Brain microvascular endothelial cell (primary cell): ENCODE results near the gene SMIM20.
"Not testable (repeated sequence)": the region's sequence is repeated elsewhere in the genome, so short reads cannot be mapped to it uniquely, and the experiment has no call there.

ENCODE experiments used
- DNase-seq: peaks from one replicate; pipeline ENCODE4 v3.0.0-alpha.2; 2020
- H3K27ac ChIP-seq: fragments of 250-450 bp; sonication (Bioruptor Pico); 2 replicates; pipeline ENCODE4 v1.5.1; 2020; ENCODE audit warnings: mild to moderate bottlenecking, moderate library complexity
- H3K27me3 ChIP-seq: fragments of 250-450 bp; sonication (Bioruptor Pico); replicated peaks from 2 replicates; pipeline ENCODE4 v1.5.1; 2020; ENCODE audit warnings: mild to moderate bottlenecking
- H3K36me3 ChIP-seq: fragments of 250-450 bp; sonication (Bioruptor Pico); replicated peaks from 2 replicates; pipeline ENCODE4 v1.5.1; 2020; ENCODE audit warnings: mild to moderate bottlenecking
- H3K4me3 ChIP-seq: 2 replicates; pipeline ENCODE4 v1.5.1; 2011; ENCODE audit warnings: low read depth, mild to moderate bottlenecking, control low read depth, low read length, moderate library complexity
- CTCF ChIP-seq: IDR thresholded peaks from 2 replicates; pipeline ENCODE4 v1.5.1; 2011; ENCODE audit warnings: low read depth, mild to moderate bottlenecking, moderate library complexity, low read length, control low read depth, inconsistent platforms; ENCODE audit errors: missing control alignments
- in situ Hi-C: cut with HindIII; loops from 2 replicates; pipeline ENCODE4 v1.10.0; 2017; ENCODE audit warnings: low sequenced_read_pairs, low pct_ligation_motif_present

SMIM20 gene

GRCh38 chr4:25900310-25900709 lies 13.7 kb upstream of the SMIM20 start:
- in situ Hi-C loops: no loop called here
- Histone ChIP-seq H3K27ac (no peak overlapping the region), H3K36me3 (no peaks in the 10 kb centered on the region), H3K27me3 (no peaks in the 10 kb centered on the region), H3K4me3 (no peak overlapping the region)
- no peak for TF ChIP-seq CTCF
- DNase-seq: no peak

- Histone ChIP-seq H3K36me3 (no peaks in the 10 kb centered on the region), H3K4me3 (no peak overlapping the region), H3K27me3 (no peaks in the 10 kb centered on the region), H3K27ac (no peak overlapping the region)
- DNase-seq: no peak
- no peak for TF ChIP-seq CTCF
- in situ Hi-C loops: no loop called here
These were observed 13.0 kb upstream of the SMIM20 start for GRCh38 chr4:25901030-25901430.

GRCh38 chr4:25903900-25904747 lies 9.9 kb upstream of the SMIM20 start:
- no peaks in the 10 kb centered on the region for H3K27me3 ChIP-seq
- no peak for TF ChIP-seq CTCF
- H3K27ac ChIP-seq: no peak overlapping the region
- no peak for DNase-seq
- no peak overlapping the region for H3K4me3 ChIP-seq
- in situ Hi-C loops: no loop called here
- no peaks in the 10 kb centered on the region for H3K36me3 ChIP-seq

GRCh38 chr4:25904748-25905082 lies 9.3 kb upstream of the SMIM20 start:
- in situ Hi-C loops: no loop called here
- no peak for TF ChIP-seq CTCF
- no peaks in the 10 kb centered on the region for H3K36me3 ChIP-seq

GRCh38 chr4:25905371-25905770 lies 8.6 kb upstream of the SMIM20 start:
- DNase-seq: no peak
- Histone ChIP-seq H3K4me3 (no peak overlapping the region), H3K27ac (no peak overlapping the region), H3K27me3 (no peaks in the 10 kb centered on the region), H3K36me3 (no peaks in the 10 kb centered on the region)
- in situ Hi-C loops: no loop called here
- TF ChIP-seq CTCF: no peak

More at GRCh38 chr4:25904748-25905082, 9.3 kb upstream of the SMIM20 start:
- Histone ChIP-seq H3K27me3 (no peaks in the 10 kb centered on the region), H3K4me3 (no peak overlapping the region), H3K27ac (no peak overlapping the region)
- no peak for DNase-seq

- H3K4me3 ChIP-seq, in situ Hi-C loops, DNase-seq, H3K27me3 ChIP-seq, H3K27ac ChIP-seq, H3K36me3 ChIP-seq: not testable (repeated sequence)
These were observed 7.9 kb upstream of the SMIM20 start for GRCh38 chr4:25906113-25906512.
